AG04450 (cell line): ENCODE results near the gene TMEM219. TPM values are rescaled to one million over a fixed set of nuclear protein-coding genes. Genes with fewer than 3 reads are reported as not detected.
"Not testable (repeated sequence)": the region's sequence is repeated elsewhere in the genome, so short reads cannot be mapped to it uniquely, and the experiment has no call there.

Source experiments
- CTCF ChIA-PET: fragments of 300-600, 350-600 bp; formaldehyde crosslinking; extraction: SDS; loops from one replicate; lab custom pipeline; 2022; ENCODE audit warnings: antibody characterized with exemption, inconsistent platforms; lab: Charles Lee
- POLR2A ChIA-PET: fragments of 350-600 bp; formaldehyde crosslinking; extraction: SDS; loops from one replicate; lab custom pipeline; 2021; ENCODE audit warnings: antibody characterized with exemption, inconsistent platforms; lab: Yijun Ruan, JAX
- DNase-seq: peaks from one replicate; pipeline ENCODE4 v3.0.0-alpha.2; 2011; ENCODE audit warnings: low read depth, low spot score
- H3K27ac ChIP-seq: one replicate; pipeline ENCODE4 v1.5.1; 2012; ENCODE audit warnings: low read depth, low read length, control low read depth
- H3K27me3 ChIP-seq: one replicate; pipeline ENCODE4 v1.6.0; 2012; ENCODE audit warnings: low read length; ENCODE audit not compliant: control insufficient read depth, insufficient read depth
- H3K4me3 ChIP-seq: 2 replicates; pipeline ENCODE4 v1.5.1; 2011; ENCODE audit warnings: mild to moderate bottlenecking, low read depth, low read length, control low read depth
- H3K9me3 ChIP-seq: 2 replicates; pipeline ENCODE4 v1.5.1; 2012; ENCODE audit warnings: low read length; ENCODE audit not compliant: control insufficient read depth, insufficient read depth
- polyA plus RNA-seq: library from polyadenylated mRNA; depleted of rRNA; stranded (reverse); fragments of >200 nt; gene quantifications from 2 replicates; pipeline ENCODE4 v1.2.3, GENCODE V29; 2011
- TF ChIP-seq, protein P1 (sequence below): IDR thresholded peaks from 2 replicates; pipeline ENCODE4 v1.5.1; 2011; ENCODE audit warnings: low read depth, low read length, control low read depth, inconsistent platforms

TMEM219 gene
- polyA plus RNA-seq, 1 experiment, result 88.6 TPM

DNA sequence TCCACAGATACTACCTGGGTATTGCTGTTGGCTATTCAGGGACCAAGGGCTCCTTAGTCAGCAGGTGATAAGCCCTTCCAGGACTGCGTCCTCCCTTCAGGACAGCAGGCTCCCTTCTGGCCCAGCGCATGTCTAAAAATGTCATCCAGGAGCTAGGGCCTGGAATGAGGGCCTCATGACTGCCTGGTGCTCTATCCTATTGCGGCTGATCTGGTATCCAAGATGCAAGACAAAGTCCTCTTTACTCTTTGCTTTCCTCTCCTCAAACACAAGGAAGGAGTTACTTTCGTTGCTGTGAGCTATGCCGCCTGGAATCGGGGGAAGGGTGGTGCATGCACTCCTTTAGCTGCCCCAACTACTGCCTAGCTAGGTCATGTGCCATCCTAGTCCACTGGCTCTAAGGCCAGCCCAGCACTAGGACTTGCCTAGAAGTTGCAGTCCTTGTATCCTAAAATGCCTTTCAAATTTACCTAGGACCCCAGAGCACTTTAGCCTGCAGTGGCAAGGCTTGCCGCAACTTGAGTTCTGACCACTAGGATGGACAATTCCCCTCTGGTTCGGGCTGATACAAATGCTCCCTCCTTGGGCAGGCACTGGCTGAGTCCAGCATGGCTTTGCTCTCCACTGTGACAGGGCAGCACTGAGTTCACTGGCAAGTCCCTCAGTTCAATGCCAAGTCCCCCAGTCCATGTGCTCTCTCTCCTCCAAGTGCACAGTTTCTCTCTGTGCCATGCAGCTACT is 10.1 kb upstream of the TMEM219 start:
- DNase-seq, result no peak
- ChIA-PET POLR2A (interaction anchor here (1.0 to 1.5 kb wide), 2 partner anchors 10 to 26 kb away, joined by 3 to 4 read pairs; partner anchors contain the start of genes KCTD13 and TMEM219), CTCF (no interaction called here)
- Histone ChIP-seq H3K27ac (no peak overlapping the region), H3K9me3 (no peaks in the 10 kb centered on the region; the same call in 1 of the 2 replicates), H3K4me3 (no peak overlapping the region), H3K27me3 (no peaks in the 10 kb centered on the region)
- TF ChIP-seq, protein P1, sequence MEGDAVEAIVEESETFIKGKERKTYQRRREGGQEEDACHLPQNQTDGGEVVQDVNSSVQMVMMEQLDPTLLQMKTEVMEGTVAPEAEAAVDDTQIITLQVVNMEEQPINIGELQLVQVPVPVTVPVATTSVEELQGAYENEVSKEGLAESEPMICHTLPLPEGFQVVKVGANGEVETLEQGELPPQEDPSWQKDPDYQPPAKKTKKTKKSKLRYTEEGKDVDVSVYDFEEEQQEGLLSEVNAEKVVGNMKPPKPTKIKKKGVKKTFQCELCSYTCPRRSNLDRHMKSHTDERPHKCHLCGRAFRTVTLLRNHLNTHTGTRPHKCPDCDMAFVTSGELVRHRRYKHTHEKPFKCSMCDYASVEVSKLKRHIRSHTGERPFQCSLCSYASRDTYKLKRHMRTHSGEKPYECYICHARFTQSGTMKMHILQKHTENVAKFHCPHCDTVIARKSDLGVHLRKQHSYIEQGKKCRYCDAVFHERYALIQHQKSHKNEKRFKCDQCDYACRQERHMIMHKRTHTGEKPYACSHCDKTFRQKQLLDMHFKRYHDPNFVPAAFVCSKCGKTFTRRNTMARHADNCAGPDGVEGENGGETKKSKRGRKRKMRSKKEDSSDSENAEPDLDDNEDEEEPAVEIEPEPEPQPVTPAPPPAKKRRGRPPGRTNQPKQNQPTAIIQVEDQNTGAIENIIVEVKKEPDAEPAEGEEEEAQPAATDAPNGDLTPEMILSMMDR, result no peak

DNA sequence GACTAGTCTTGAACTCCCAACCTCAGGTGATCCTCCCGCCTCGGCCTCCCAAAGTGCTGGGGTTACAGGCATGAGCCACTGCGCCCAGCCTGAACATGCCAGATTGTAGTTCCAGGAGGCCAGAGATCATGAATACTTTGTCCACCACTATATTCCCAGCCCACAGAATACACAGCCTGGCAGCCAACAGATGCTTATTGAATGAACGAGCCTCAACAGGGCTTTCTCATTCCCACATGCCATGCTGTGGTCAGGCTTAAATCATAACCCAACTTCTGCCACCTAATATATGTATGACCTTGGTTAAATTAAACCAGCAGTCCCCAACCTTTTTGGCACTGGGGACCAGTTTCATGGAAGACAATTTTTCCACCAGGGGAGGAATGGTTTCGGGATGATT is 3.1 kb upstream of the TMEM219 start:
- ChIA-PET CTCF (no interaction called here), POLR2A (no interaction called here)
- no peaks in the 10 kb centered on the region for H3K9me3 ChIP-seq
- no peak for DNase-seq
- H3K4me3 ChIP-seq, result no peak overlapping the region
- H3K27ac ChIP-seq, result no peak overlapping the region
- H3K27me3 ChIP-seq, result no peaks in the 10 kb centered on the region
- TF ChIP-seq, protein P1, result no peak

DNA sequence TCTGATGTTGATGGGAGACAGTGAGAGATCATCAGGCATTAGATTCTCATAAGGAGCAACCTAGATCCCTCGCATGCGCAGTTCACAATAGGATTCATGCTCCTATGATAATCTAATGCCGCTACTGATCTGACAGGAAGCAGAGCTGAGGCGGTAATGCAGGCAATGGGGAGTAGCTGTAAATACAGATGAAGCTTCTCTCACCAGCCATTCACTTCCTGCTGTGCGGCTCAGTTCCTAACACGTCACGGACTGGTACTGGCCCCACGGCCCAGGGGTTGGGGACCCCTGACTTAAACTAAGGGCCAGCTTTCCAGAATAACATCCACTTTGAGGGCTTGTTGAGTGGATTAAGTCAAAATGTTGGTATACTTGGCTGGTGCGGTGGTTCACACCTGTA is 2.6 kb upstream of the TMEM219 start:
- Histone ChIP-seq H3K27me3 (no peaks in the 10 kb centered on the region), H3K27ac (no peak overlapping the region), H3K4me3 (no peak overlapping the region), H3K9me3 (no peaks in the 10 kb centered on the region)
- ChIA-PET POLR2A (no interaction called here), CTCF (no interaction called here)
- TF ChIP-seq, protein P1, result no peak
- no peak for DNase-seq

DNA sequence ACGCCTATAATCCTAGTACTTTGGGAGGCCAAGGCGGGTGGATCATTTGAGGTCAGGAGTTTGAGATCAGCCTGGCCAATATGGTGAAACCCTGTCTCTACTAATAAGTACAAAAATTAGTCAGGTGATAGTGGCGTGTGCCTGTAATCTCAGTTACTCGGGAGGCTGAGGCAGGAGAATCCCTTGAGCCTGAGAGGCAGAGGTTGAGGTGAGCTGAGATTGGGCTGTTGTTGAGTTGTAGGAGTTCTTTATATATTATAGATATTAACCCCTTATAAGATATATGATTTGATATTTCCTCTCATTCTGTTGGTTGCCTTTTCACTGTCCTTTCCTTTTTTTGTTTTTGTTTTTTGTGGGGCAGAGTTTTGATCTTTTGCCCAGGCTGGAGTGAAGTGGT is 2.1 kb upstream of the TMEM219 start:
- POLR2A ChIA-PET, H3K4me3 ChIP-seq, H3K27ac ChIP-seq, DNase-seq, H3K27me3 ChIP-seq, H3K9me3 ChIP-seq: not testable (repeated sequence)
- CTCF ChIA-PET, result interaction anchor here (2.2 kb wide), 1 partner anchor 16 kb away, joined by 12 read pairs; no protein-coding TSS in a partner anchor

DNA sequence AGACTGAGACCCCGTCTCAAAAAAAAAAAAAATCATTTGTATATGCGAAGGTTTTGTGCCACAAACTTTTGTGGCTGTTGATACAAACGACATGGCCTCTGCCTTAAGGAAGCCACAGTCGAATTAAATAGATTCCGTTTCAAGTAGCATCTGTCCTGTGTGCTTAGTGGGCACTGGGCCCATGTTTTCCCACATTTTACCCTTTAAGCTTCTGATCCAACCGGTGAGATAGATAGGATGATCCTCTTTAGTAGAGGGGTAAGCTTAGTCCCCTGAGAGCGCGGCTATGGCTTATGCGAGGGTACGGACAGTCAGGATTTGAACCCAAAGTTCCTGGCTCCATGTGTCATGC is 776 bp upstream of the TMEM219 start:
- H3K27ac ChIP-seq, result peak overlapping the region; percentile 31
- TF ChIP-seq, protein P1, result no peak
- DNase-seq, result no peak
- H3K9me3 ChIP-seq, result no peaks in the 10 kb centered on the region
- H3K27me3 ChIP-seq, result no peaks in the 10 kb centered on the region
- CTCF ChIA-PET, result interaction anchor here (0.8 to 2.2 kb wide), 4 partner anchors 11 to 112 kb away, joined by 5 to 13 read pairs (median 9); partner anchors contain the start of gene TAOK2
- peak overlapping the region; percentile 77 for H3K4me3 ChIP-seq
- POLR2A ChIA-PET, result interaction anchor here (1.2 to 2.2 kb wide), 4 partner anchors 12 to 60 kb away, joined by 3 to 17 read pairs (median 6); partner anchors contain the start of genes KCTD13 and TAOK2
